ENCODE measurements around the gene ALDH18A1.
"Not testable (repeated sequence)": the region's sequence is repeated elsewhere in the genome, so short reads cannot be mapped to it uniquely, and the experiment has no call there.

Gene ALDH18A1

GRCh38 chr10:95691281-95691680 lies 34.8 kb upstream of the ALDH18A1 start:
- TF ChIP-seq, protein P1, sequence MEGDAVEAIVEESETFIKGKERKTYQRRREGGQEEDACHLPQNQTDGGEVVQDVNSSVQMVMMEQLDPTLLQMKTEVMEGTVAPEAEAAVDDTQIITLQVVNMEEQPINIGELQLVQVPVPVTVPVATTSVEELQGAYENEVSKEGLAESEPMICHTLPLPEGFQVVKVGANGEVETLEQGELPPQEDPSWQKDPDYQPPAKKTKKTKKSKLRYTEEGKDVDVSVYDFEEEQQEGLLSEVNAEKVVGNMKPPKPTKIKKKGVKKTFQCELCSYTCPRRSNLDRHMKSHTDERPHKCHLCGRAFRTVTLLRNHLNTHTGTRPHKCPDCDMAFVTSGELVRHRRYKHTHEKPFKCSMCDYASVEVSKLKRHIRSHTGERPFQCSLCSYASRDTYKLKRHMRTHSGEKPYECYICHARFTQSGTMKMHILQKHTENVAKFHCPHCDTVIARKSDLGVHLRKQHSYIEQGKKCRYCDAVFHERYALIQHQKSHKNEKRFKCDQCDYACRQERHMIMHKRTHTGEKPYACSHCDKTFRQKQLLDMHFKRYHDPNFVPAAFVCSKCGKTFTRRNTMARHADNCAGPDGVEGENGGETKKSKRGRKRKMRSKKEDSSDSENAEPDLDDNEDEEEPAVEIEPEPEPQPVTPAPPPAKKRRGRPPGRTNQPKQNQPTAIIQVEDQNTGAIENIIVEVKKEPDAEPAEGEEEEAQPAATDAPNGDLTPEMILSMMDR (IDR thresholded peaks at IDR 0.05; ENCODE audit: borderline replicate concordance, insufficient read depth, low read depth, low read length): no peak
- no peak overlapping the region for H3K4me3 ChIP-seq (ENCODE audit: low read depth, low read length)

- TF ChIP-seq, protein P1 (IDR thresholded peaks at IDR 0.05; ENCODE audit: borderline replicate concordance, insufficient read depth, low read depth, low read length): no peak
- H3K4me3 ChIP-seq (ENCODE audit: low read depth, low read length): no peak overlapping the region
Observed at GRCh38 chr10:95688648-95689047, 32.1 kb upstream of the ALDH18A1 start.

DNA sequence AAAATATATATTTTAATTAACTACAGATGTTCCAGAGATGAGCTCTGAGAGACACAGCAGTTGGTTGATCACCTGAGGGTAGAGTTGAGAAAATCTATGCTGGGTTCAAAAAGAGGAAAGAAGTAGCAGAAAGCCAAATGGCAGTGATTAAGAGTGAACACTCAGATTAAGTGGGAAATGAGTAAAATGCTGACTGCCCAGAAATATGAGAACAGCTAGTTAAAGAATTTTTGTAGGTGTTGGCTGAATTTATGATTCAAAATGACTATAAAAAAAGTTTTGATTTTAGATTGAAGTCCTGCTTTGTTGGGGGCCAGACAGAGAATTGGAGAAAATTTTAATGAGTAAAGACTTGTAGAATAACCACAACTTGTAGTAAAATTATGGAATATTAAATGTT lies 27.5 kb upstream of the ALDH18A1 start:
- TF ChIP-seq, protein P1 (IDR thresholded peaks at IDR 0.05; ENCODE audit: borderline replicate concordance, insufficient read depth, low read depth, low read length): no peak
- H3K4me3 ChIP-seq (ENCODE audit: low read depth, low read length): no peak overlapping the region

DNA sequence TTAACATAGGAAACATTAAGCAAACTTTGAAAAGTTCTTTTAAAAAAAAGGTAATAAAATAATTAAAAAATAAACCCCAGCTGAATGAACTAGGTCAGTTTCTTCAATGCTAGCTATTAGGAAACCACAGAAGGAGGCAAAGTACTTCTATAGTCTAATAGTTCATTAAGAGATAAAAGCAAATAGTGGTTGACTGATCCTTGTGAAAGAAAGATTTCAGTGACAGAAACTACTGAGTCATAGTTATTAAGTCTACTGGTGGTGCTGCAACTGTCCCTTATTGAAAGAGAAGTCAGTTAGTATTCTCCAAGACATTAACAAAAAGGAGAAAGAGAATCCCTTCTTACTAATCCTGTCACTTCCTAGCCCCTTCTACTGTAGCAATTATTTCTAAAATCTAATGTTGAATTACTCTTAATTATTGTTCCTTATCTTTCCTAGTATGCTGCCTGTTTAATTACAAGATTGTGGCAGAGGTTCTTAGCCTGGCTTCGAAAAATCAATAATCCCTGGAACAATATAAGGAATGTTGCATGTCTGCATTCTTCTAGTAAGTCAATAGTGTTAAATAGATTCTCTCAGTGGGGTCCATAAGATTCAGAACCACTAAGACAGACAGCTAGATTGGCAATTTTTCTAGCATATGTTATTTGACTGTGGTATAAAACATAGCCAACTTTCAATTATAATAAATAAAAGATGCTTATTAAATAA lies 19.0 kb upstream of the ALDH18A1 start:
- TF ChIP-seq, protein P1 (IDR thresholded peaks at IDR 0.05; ENCODE audit: borderline replicate concordance, insufficient read depth, low read depth, low read length): no peak

DNA sequence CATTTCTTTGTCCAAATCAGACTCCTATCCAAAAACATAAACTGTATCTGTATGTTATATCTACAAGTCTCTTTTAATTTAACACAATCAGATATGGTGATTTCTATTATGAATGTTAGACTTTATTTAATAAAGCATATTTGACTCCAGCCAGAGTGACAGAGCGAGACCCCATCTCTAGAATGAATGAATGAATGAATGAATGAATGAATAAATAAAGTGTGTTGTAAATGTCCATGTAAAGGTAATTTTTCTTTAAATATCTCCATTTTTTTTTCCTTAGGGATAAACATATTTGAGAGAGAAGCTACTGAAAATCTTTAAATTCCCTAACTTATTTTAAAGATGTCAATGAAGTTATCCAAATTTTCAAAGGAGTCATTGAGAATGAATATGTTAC lies 18.1 kb upstream of the ALDH18A1 start:
- TF ChIP-seq, protein P1 (IDR thresholded peaks at IDR 0.05; ENCODE audit: borderline replicate concordance, insufficient read depth, low read depth, low read length): no peak
- no peak overlapping the region for H3K4me3 ChIP-seq (ENCODE audit: low read depth, low read length)

More for the DNA sequence above, 19.0 kb upstream of the ALDH18A1 start:
- H3K4me3 ChIP-seq (ENCODE audit: low read depth, low read length): no peak overlapping the region

- H3K4me3 ChIP-seq (ENCODE audit: low read depth, low read length): not testable (repeated sequence)
Observed at GRCh38 chr10:95672641-95673040, 16.1 kb upstream of the ALDH18A1 start.

GRCh38 chr10:95664543-95664942 lies 8.0 kb upstream of the ALDH18A1 start:
- no peak overlapping the region for H3K4me3 ChIP-seq (ENCODE audit: low read depth, low read length)
- TF ChIP-seq, protein P1 (IDR thresholded peaks at IDR 0.05; ENCODE audit: borderline replicate concordance, insufficient read depth, low read depth, low read length): no peak

All from GM12875 (cell line).